Endothelial cell (in vitro differentiated cells): ENCODE data around the gene GPRASP1. TPM values are rescaled to one million over a fixed set of nuclear protein-coding genes. Genes with fewer than 3 reads are reported as not detected.

Experiments used
- DNase-seq: peaks from one replicate; pipeline ENCODE4 v3.0.0; 2021; ENCODE audit warnings: low spot score
- H3K27ac Mint-ChIP-seq: one replicate; pipeline ENCODE4 v1.8.0; 2021; ENCODE audit warnings: mixed read lengths, inconsistent platforms; ENCODE audit not compliant: unreplicated experiment
- H3K27me3 Mint-ChIP-seq: one replicate; pipeline ENCODE4 v1.8.0; 2021; ENCODE audit warnings: mild to moderate bottlenecking, moderate library complexity, mixed read lengths, inconsistent platforms; ENCODE audit not compliant: unreplicated experiment
- H3K36me3 Mint-ChIP-seq: one replicate; pipeline ENCODE4 v1.8.0; 2021; ENCODE audit warnings: mild to moderate bottlenecking, low read depth, mixed read lengths, inconsistent platforms; ENCODE audit not compliant: unreplicated experiment
- H3K4me1 Mint-ChIP-seq: one replicate; pipeline ENCODE4 v1.8.0; 2021; ENCODE audit warnings: mild to moderate bottlenecking, mixed read lengths, inconsistent platforms; ENCODE audit not compliant: unreplicated experiment
- H3K4me3 Mint-ChIP-seq: one replicate; pipeline ENCODE4 v1.8.0; 2021; ENCODE audit warnings: mild to moderate bottlenecking, mixed read lengths, inconsistent platforms; ENCODE audit not compliant: unreplicated experiment
- H3K9me3 Mint-ChIP-seq: one replicate; pipeline ENCODE4 v1.8.0; 2021; ENCODE audit warnings: mixed read lengths, inconsistent platforms; ENCODE audit not compliant: unreplicated experiment
- CTCF ChIP-seq: fragments of 200-600 bp; sonication (generic); IDR thresholded peaks from one replicate; pipeline ENCODE4 v1.5.0; 2021; ENCODE audit warnings: antibody characterized with exemption; ENCODE audit not compliant: unreplicated experiment
- long read RNA-seq: library from polyadenylated mRNA; unstranded; transcript quantifications from one replicate; pipeline ENCODE4 v2.0.0, GENCODE V29; 2020; ENCODE audit not compliant: unreplicated experiment
- total RNA-seq: library from RNA; stranded (reverse); fragmentation: NEBNext Ultra II Directional; extraction: Animal tissue kit (Norgen Biotek cat#: 25700); gene quantifications from one replicate; pipeline ENCODE4 v1.2.1, GENCODE V29; 2021; ENCODE audit not compliant: unreplicated experiment

GPRASP1 gene
- 3.9 TPM for total RNA-seq
- long read RNA-seq, partial matches to known transcripts = 0 of 1 reads
- long read RNA-seq, other reads (novel, unspliced or antisense) = 1 of 1 reads

- H3K9me3 Mint-ChIP-seq = no peaks in the 10 kb centered on the region
- TF ChIP-seq CTCF = no peak
- H3K27ac Mint-ChIP-seq = no peak within 1 kb of the TSS
- peaks cover 5% of the 10 kb centered on the region for H3K27me3 Mint-ChIP-seq
- H3K36me3 Mint-ChIP-seq = peaks cover 4% of the 10 kb centered on the region
- DNase-seq = peak; percentile 30
- peaks cover 13% of the 10 kb centered on the region for H3K4me1 Mint-ChIP-seq
- H3K4me3 Mint-ChIP-seq = peak within 1 kb of the TSS; percentile 87
Observed at GRCh38 chrX:102651242-102652011, at the start of gene GPRASP1. Gene GPRASP1, plus strand, starts transcription at chrX:102651483. Its CDS starts 2,431 bp downstream, at chrX:102653914.

GRCh38 chrX:102604327-102604726 lies 47.0 kb upstream of the GPRASP1 start:
- no peaks in the 10 kb centered on the region for H3K9me3 Mint-ChIP-seq
- no peak overlapping the region for H3K27ac Mint-ChIP-seq
- TF ChIP-seq CTCF = no peak
- H3K36me3 Mint-ChIP-seq = peaks cover 20% of the 10 kb centered on the region
- H3K4me1 Mint-ChIP-seq = peaks cover 19% of the 10 kb centered on the region
- DNase-seq = no peak
- H3K4me3 Mint-ChIP-seq = no peak overlapping the region
- H3K27me3 Mint-ChIP-seq = peaks cover 1% of the 10 kb centered on the region

- no peak for TF ChIP-seq CTCF
- no peaks in the 10 kb centered on the region for H3K9me3 Mint-ChIP-seq
- no peak for DNase-seq
- H3K4me1 Mint-ChIP-seq = peaks cover 3% of the 10 kb centered on the region
- no peak overlapping the region for H3K27ac Mint-ChIP-seq
- peaks cover 10% of the 10 kb centered on the region for H3K36me3 Mint-ChIP-seq
- no peaks in the 10 kb centered on the region for H3K27me3 Mint-ChIP-seq
- no peak overlapping the region for H3K4me3 Mint-ChIP-seq
Observed at GRCh38 chrX:102606115-102606514, 45.2 kb upstream of the GPRASP1 start.

GRCh38 chrX:102610905-102611304 lies 40.4 kb upstream of the GPRASP1 start:
- TF ChIP-seq CTCF = no peak
- no peaks in the 10 kb centered on the region for H3K4me1 Mint-ChIP-seq
- no peak overlapping the region for H3K27ac Mint-ChIP-seq
- no peaks in the 10 kb centered on the region for H3K36me3 Mint-ChIP-seq
- no peak for DNase-seq
- no peaks in the 10 kb centered on the region for H3K9me3 Mint-ChIP-seq
- H3K27me3 Mint-ChIP-seq = no peaks in the 10 kb centered on the region
- no peak overlapping the region for H3K4me3 Mint-ChIP-seq

GRCh38 chrX:102624105-102624504 lies 27.2 kb upstream of the GPRASP1 start:
- H3K9me3 Mint-ChIP-seq = no peaks in the 10 kb centered on the region
- H3K4me3 Mint-ChIP-seq = no peak overlapping the region
- no peak for DNase-seq
- no peak for TF ChIP-seq CTCF
- H3K27me3 Mint-ChIP-seq = peaks cover 2% of the 10 kb centered on the region
- H3K27ac Mint-ChIP-seq = no peak overlapping the region
- no peaks in the 10 kb centered on the region for H3K4me1 Mint-ChIP-seq
- H3K36me3 Mint-ChIP-seq = peaks cover 24% of the 10 kb centered on the region
